ENCODE results near the gene SLAIN2. TPM values are rescaled to one million over a fixed set of nuclear protein-coding genes. Genes with fewer than 3 reads are reported as not detected.

SLAIN2 gene
- total RNA-seq, 2 experiments from 2014 or later, result 73.9 to 79.1 TPM

DNA sequence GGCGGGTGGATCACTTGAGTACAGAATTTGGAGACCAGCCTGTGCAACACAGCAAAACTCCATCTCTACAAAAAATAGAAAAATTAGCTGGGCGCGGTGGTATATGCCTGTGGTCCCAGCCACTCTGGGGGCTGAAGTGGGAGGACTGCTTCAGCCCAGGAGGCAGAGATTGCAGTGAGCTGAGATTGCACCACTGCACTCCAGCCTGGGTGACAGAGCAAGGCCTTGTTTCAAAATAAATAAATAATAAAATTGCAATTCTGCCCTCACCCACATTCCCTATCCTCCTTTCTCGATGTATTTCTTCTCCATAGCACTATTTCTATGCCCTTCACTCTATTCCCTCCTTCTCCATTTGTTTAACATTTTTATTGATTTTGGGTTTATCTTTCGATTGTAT is 8.7 kb upstream of the SLAIN2 start:
- CTCF ChIA-PET, result no interaction called here
- POLR2A ChIA-PET, result no interaction called here

DNA sequence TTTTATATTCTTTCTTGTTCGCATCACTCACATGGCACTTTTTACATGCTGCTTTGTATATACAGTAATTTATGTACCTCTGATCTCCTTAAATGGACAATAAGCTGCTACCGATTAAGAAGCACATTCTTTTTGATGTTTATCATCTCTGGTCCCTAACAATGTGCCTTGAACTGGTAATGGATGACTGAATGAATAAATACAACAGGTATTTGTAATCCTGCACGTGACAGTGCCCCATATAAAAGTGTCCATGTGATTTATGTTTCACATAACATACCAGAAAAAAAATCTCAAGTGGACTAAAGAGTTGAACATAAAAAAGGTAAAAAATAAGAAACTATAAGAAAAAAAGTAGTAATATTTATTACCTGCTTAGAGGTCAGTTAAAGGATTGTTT is 7.7 kb upstream of the SLAIN2 start:
- POLR2A ChIA-PET, result no interaction called here
- CTCF ChIA-PET, result no interaction called here

DNA sequence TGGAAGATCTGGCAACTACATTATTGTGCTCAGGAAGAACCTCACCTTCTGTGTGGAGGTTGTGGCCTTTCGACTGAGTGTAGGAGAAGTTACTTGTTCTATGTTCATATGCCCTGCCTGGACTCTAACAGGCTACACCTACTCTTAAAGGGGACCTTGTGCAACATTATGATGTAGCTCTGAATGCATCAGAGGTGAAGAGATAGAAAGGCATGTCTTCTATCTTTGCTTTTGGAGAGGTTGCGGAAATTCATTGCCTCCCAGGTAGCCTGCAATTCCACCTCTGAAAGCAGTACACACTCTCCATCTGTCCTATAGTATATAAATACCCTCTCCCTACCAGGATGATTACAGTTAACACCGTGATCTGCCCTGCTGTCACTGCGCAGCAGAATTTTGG is 7.1 kb upstream of the SLAIN2 start:
- ChIA-PET CTCF (interaction anchor here (0.7 kb wide), 1 partner anchor 112 kb away, joined by 3 read pairs; no protein-coding TSS in a partner anchor), POLR2A (no interaction called here)

DNA sequence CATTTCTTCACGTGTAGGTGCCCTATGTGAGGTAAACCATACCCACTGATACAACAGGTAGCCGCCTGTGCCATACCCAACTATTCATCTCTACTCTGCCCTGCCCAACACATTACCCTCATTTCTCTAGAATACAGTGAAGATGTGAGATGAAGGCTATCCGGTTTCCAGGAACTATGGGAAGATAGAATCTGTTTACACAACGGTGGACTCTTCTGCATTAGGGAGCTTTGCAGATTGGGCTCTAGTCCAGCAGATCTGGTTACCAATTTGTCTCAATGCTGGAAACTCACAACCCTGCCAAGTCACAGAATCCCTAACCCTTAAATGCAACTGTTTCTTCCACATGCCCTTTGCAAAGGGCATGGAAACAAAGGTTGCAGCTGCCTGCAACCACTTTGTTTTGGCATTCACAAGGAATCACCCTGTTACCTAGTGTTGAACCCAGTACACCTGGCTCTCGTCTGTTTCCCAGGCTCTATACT is 6.4 kb upstream of the SLAIN2 start:
- POLR2A ChIA-PET, result no interaction called here
- CTCF ChIA-PET, result interaction anchor here (0.7 kb wide), 1 partner anchor 111 kb away, joined by 3 read pairs; no protein-coding TSS in a partner anchor

DNA sequence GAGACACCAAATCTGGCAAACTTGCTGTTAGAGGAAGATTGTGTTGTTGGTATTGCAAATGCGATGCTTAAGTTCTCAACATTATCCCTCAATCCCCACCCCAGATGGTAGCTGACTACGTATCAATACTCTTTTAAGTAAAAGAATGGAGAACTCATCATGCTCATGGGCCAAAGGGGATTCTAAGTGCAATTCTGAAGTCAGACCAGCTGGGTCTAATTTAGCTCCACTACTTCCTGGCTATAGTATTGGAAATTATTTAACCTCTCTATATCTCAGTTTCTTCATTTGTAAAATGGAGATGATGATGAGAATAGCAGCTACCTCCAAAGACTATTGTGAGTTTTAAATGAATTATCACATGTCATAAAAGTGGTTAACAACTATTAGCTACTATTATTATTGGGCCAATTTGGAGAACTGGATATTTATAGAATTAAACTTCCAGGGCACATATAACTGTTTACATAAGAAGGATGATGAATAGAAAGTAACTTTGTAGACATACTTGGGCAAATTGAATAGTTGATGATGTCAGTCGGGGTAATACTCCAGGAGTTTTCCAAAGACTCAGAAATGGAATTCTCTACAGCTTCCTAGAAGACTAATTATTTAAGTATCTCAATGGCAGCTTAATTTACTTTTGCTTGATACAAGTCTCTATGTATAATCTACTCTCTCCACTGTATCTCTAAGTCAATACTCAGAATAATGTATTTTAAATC is 5.0 kb upstream of the SLAIN2 start:
- CTCF ChIA-PET, result no interaction called here
- POLR2A ChIA-PET, result no interaction called here

DNA sequence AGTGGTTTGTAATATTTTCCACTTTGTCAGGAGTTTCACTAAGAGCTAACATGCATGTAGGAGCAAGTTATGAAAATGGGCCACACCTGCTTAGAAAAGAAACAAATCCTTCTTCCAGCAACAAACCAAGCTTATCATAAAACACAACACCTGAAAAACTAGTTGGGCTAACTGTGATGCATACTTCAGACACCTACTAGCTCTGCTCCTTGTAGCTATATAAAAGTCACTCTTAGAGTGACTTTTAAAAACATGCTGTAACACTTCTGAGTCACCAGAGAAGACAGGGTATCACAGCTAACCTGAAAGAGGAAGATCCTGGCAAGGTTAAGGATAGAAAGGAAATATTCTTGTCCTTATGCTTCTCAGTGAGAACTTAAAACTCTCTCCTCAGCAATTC is 3.6 kb upstream of the SLAIN2 start:
- ChIA-PET CTCF (interaction anchor here (0.6 kb wide), 1 partner anchor 71 kb away, joined by 4 read pairs; no protein-coding TSS in a partner anchor), POLR2A (no interaction called here)

DNA sequence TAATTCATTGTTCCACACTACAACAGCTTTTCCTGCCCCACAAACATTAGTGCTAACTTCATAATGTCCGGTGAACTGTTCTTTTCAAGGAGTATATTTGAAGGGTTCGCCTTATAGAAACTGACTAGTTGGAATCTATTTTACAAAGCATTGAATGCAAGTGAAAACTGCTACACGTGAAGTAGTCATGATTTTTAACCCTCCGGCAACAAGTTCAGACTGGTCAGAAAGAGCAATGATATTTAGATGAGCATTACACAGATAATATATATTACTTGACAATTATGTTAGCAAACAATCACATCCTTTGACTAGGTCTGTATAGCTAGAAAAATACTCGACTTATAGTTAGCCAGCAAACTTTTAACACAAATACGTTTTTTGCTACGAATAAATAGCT is 1.7 kb upstream of the SLAIN2 start:
- CTCF ChIA-PET, result no interaction called here
- POLR2A ChIA-PET, result no interaction called here

DNA sequence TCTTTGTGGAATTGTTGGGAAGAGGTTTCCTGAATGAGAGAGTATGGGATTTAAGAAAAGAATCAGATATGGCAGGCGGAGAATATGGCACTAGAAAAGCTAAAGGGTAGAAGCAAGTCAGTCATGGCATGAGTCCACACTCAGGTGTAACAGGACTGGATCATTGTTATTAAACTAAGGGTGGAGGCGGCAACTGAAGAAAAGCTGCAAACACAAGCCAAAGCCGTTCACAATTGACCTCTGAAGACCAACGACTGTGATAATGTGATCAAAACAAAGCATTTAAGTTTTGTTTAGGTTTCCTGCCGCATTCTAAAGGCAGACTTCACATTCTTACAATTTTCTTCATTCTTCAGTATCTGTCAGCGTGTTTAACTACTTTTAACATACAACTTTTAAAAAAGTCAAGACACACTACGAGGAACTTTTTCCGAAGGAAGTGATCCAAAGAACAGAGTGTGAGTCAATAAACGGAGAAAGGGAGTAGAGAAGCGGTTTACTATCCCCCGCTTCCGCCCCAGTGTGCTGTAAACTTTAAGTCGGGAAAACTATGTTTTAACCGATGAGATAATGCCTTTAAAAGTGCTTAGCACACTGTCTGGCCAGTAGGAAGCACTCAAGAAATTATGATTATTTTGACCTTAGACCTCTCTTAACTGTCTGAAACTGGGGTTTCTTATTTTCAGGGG is 909 bp upstream of the SLAIN2 start:
- ChIA-PET CTCF (interaction anchor here (0.6 to 0.8 kb wide), 2 partner anchors 36 to 204 kb away, joined by 3 to 5 read pairs; no protein-coding TSS in a partner anchor), POLR2A (no interaction called here)

DNA sequence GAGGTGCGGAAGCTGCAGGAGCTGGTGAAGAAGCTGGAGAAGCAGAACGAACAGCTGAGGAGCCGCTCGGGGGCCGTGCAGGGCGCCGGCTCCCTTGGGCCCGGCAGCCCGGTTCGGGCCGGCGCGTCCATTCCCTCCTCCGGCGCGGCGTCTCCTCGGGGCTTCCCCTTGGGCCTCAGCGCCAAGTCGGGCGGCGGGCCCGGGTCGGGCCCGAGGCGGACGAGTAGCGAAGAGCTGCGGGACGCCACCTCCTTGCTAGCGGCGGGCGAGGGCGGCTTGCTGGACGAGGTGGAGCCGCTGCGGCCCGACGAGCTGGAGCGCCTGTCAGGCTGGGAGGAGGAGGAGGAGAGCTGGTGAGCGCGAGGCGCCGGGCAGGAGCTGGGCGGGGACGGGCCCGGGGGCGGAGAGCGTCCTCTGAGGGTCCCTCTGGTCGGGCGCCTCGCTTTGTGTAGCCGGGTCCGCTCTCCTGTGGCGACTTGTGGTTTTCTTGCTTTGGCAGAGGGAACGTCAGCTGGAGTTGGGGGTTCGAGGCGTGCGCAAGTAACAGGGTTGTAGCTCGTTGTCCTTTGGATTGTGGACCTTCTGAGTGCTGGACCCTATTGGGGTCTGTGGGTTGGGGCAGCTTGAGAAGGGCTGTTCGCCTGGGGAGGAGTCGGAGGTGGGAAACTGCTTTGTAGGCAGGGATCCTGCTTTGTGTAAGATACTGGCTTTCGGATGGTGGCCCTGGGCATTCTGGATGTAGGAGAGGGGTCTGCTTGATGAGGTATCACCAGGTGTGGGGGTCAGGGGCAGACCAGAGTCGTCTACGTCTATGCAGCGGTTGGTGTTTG is 662 bp downstream of the SLAIN2 start:
- POLR2A ChIA-PET, result interaction anchor here (1.1 kb wide), 1 partner anchor 9 kb away, joined by 3 read pairs; no protein-coding TSS in a partner anchor
- CTCF ChIA-PET, result interaction anchor here (0.5 to 1.1 kb wide), 2 partner anchors 14 to 58 kb away, joined by 3 read pairs; no protein-coding TSS in a partner anchor

DNA sequence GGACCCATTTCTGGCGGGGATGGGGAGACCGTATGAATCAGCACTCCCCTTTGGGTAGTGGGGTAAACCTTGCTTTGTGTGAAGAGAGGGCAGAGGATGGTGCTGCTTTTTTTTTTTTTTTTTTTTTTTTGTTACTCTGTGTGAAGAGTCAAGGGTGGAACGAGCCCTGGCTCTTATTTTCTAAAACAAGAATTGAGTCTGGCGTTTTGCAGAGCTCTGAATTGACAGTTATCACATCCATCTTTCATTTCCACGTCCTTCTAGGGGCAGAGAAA is 1.2 kb downstream of the SLAIN2 start:
- ChIA-PET POLR2A (interaction anchor here (0.6 kb wide), 2 partner anchors 79 to 702 kb away, joined by 4 read pairs; no protein-coding TSS in a partner anchor), CTCF (interaction anchor here (0.7 to 1.1 kb wide), 2 partner anchors 14 to 65 kb away, joined by 3 to 6 read pairs; no protein-coding TSS in a partner anchor)

DNA sequence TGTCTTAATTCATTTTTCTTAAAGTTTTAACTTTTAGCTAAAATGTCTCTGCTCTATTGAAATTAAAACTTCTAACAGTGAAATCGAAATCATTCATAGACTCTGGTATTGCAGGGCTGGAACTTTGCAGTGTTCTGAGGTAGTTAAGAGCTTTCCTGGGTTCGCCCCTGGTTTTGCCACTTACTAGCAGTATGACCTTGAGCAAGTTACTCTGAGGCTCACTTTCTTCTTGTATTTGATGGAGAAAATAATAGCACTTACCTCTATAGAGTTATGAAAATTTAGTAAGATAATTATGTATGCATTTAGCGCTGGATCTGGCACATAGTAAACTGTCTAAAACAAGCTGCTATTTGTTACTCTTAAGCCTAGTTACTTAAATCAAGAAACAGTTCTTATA is 1.7 kb downstream of the SLAIN2 start:
- ChIA-PET CTCF (interaction anchor here (0.7 to 1.1 kb wide), 2 partner anchors 15 to 64 kb away, joined by 3 to 6 read pairs; no protein-coding TSS in a partner anchor), POLR2A (interaction anchor here (0.6 kb wide), 2 partner anchors 78 to 702 kb away, joined by 4 read pairs; no protein-coding TSS in a partner anchor)

DNA sequence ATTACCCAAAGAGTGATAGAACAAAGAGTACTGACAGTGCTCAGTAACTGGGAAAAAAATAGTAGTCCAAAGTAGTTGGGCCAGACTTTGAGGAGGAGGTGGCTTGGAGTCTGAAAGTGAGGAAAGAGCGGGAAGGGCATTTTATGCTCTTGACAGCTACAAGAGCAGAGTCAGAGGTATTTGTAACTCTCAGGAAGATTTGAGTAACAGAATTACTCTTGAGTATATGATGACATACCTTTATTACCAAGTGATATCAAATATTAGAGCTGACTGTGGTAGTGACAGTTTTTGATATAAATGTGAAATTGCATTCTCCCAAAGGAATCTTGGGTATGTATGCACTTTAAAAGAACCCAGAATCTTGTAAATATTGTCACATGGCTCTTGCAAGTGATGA is 2.2 kb downstream of the SLAIN2 start:
- ChIA-PET POLR2A (no interaction called here), CTCF (interaction anchor here (0.9 kb wide), 1 partner anchor 20 kb away, joined by 3 read pairs; no protein-coding TSS in a partner anchor)

DNA sequence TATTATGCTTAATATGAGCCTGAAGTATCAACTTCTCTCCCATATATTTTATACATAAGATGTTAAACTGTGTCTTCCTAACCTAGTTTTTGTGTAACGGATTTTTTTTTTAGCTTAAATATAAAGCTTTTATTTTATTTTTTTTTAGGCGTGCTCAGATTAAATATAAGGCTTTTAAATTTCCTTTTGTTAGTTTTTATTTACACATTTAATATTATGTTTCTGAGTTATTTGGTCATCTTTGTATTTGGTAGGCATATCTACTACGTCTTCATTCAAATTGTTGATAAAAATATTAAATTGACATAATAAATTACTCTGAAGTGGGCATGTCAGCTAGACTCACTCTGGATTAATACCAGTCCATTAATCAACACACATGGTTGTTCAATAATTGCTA is 4.2 kb downstream of the SLAIN2 start:
- ChIA-PET POLR2A (interaction anchor here (0.6 kb wide), 1 partner anchor 431 kb away, joined by 3 read pairs; the partner anchor contains the start of gene NFXL1), CTCF (interaction anchor here (1.0 kb wide), 1 partner anchor 70 kb away, joined by 3 read pairs; no protein-coding TSS in a partner anchor)

DNA sequence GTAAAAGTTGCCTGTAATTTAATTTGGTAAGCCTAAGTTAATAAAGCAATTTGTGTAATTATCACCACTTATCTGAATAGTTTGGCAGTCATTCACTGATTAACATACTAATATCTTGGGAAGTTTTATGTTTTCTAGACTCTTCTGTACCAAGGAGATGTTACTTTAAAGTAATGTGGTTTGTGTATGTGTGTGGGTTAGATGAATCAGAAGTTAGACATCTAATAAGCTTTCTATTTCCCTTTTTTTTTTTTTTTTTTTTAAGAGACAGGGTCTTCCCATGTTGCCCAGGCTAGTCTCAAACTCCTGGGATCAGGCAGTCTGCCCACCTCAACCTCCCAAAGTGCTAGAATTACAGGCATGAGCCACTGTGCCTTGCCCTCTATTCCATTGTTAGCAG is 5.3 kb downstream of the SLAIN2 start:
- POLR2A ChIA-PET, result no interaction called here
- CTCF ChIA-PET, result no interaction called here

DNA sequence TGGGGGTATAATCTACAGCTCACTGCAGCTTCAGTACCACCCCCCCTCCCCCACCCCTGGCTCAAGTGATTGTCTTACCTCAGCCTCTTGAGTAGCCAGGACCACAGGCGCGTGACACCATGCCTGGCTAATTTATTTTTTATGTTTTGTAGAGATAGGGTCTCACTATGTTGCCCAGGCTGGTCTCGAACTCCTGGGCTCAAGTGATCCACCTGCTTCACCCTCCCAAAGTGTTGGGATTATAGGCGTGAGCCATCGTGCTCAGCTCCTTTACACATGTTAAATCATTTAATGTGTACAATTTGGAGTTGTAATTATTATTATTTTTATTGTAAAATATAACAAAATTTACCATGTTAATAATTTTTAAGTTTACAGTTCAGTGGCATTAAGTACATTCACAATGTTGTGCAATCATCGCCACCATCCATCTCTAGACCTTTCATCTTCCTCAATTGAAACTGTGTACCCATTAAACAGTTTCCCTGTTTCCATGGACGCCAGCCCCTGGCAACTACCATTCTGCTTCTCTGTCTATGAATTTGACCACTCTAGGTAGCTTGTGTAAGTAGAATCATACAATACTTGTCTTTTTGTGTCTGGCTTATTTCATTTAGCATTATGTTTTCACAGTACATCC is 6.1 kb downstream of the SLAIN2 start:
- POLR2A ChIA-PET, result no interaction called here
- CTCF ChIA-PET, result interaction anchor here (0.6 kb wide), 1 partner anchor 94 kb away, joined by 3 read pairs; no protein-coding TSS in a partner anchor

DNA sequence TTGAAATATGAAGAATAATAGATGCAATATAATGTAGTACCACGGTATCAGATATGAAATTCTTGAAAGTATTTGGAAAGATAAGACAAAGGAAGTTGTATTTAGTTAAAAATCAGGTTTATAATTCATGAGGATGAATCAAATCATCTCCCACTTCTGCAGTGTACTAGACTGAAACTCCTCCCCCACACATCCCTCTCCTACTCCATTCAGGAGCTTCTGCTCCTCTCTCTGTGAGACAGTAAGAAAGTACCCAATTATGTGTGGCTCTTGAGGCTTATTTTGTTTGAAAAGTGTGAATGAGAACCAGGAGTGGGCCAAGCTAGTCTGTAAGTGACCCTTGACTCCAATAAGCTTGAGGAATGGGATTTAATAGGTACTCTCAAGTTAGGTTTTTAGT is 9.5 kb downstream of the SLAIN2 start:
- ChIA-PET CTCF (interaction anchor here (0.6 kb wide), 1 partner anchor 326 kb away, joined by 3 read pairs; no protein-coding TSS in a partner anchor), POLR2A (interaction anchor here (0.6 to 1.1 kb wide), 2 partner anchors 9 to 116 kb away, joined by 3 read pairs; partner anchors contain the start of gene SLAIN2)

DNA sequence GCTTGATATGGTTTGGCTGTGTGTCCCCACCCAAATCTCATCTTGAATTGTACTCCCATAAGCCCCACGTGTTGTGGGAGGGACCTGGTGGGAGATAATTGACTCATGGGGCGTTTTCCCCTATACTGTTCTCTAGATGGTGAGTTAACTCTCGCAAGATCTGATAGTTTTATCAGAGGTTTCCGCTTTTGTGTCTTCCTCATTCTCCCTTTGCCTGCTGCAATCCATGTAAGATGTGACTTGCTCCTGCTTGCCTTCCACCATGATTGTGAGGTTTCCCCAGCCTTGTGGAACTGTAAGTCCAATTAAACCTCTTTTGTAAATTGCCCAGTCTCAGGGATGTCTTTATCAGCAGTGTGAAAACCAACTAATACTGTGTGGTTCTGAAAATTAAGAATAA is 11.5 kb downstream of the SLAIN2 start:
- CTCF ChIA-PET, result no interaction called here

DNA sequence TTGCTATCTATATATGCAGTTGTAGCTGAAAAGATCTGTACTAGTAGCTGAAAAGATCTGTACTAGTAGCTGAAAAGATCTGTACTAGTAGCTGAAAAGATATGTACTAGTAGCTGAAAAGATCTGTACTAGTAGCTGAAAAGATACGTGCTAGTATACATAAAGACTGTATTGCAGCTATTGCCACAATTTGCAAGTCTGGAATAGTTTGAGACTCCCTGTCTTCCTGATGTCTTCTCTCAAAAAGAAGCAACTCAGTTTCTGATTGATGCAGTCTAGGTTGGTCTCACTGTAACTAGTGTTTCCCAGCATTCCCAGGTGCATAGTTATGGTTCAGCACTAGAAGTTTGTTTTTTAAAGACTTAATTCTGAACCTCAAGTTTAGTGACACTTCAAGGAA is 15.0 kb downstream of the SLAIN2 start:
- POLR2A ChIA-PET, result no interaction called here
- CTCF ChIA-PET, result interaction anchor here (0.7 to 1.1 kb wide), 2 partner anchors 39 to 86 kb away, joined by 3 read pairs; no protein-coding TSS in a partner anchor

More for the DNA sequence above, 11.5 kb downstream of the SLAIN2 start:
- POLR2A ChIA-PET, result no interaction called here
